Skeletal muscle satellite cell (primary cell): Measurements from ENCODE around the gene CD3D.

Experiments
- H3K27me3 ChIP-seq: 2 replicates; pipeline ENCODE4 v1.7.0; 2013; ENCODE audit warnings: low read length; ENCODE audit not compliant: control insufficient read depth, insufficient read depth
- H3K36me3 ChIP-seq: 2 replicates; pipeline ENCODE4 v1.7.0; 2013; ENCODE audit warnings: mild to moderate bottlenecking, control low read depth, low read length; ENCODE audit not compliant: insufficient read depth
- H3K4me1 ChIP-seq: 2 replicates; pipeline ENCODE4 v1.7.0; 2013; ENCODE audit warnings: low read length; ENCODE audit not compliant: control insufficient read depth, insufficient read depth
- H3K4me2 ChIP-seq: 2 replicates; pipeline ENCODE4 v1.7.0; 2013; ENCODE audit warnings: mild to moderate bottlenecking, low read length
- H3K4me3 ChIP-seq: 2 replicates; pipeline ENCODE4 v1.7.0; 2013; ENCODE audit warnings: low read length
- H3K9ac ChIP-seq: 2 replicates; pipeline ENCODE4 v1.7.0; 2013; ENCODE audit warnings: mild to moderate bottlenecking, low read depth, low read length, moderate library complexity
- H3K9me3 ChIP-seq: replicated peaks from 2 replicates; pipeline ENCODE4 v1.7.0; 2013; ENCODE audit warnings: mild to moderate bottlenecking, control low read depth, low read length

Gene CD3D

GRCh38 chr11:118334745-118335144 is 7.8 kb downstream of the CD3D start:
- Histone ChIP-seq H3K36me3 (no peaks in the 10 kb centered on the region), H3K9me3 (no peaks in the 10 kb centered on the region), H3K9ac (no peak overlapping the region), H3K4me2 (no peak overlapping the region), H3K4me1 (no peaks in the 10 kb centered on the region), H3K4me3 (no peak overlapping the region), H3K27me3 (peaks cover 10% of the 10 kb centered on the region)

- H3K4me3 ChIP-seq: no peak overlapping the region
- no peak overlapping the region for H3K4me2 ChIP-seq
- no peaks in the 10 kb centered on the region for H3K4me1 ChIP-seq
- no peaks in the 10 kb centered on the region for H3K9me3 ChIP-seq
- H3K9ac ChIP-seq: no peak overlapping the region
- no peaks in the 10 kb centered on the region for H3K36me3 ChIP-seq
- H3K27me3 ChIP-seq: peaks cover 5% of the 10 kb centered on the region
Observed at GRCh38 chr11:118328745-118329144, 13.8 kb downstream of the CD3D start.

GRCh38 chr11:118325283-118325682 is 17.2 kb downstream of the CD3D start:
- H3K9me3 ChIP-seq: no peaks in the 10 kb centered on the region
- no peak overlapping the region for H3K9ac ChIP-seq
- H3K4me2 ChIP-seq: no peak overlapping the region
- H3K4me1 ChIP-seq: no peaks in the 10 kb centered on the region
- no peak overlapping the region for H3K4me3 ChIP-seq
- H3K27me3 ChIP-seq: peaks cover 5% of the 10 kb centered on the region
- H3K36me3 ChIP-seq: no peaks in the 10 kb centered on the region

- no peaks in the 10 kb centered on the region for H3K4me1 ChIP-seq
- no peaks in the 10 kb centered on the region for H3K36me3 ChIP-seq
- H3K27me3 ChIP-seq: peaks cover 5% of the 10 kb centered on the region
- no peak overlapping the region for H3K4me2 ChIP-seq
- H3K9me3 ChIP-seq: no peaks in the 10 kb centered on the region
- H3K9ac ChIP-seq: no peak overlapping the region
- no peak overlapping the region for H3K4me3 ChIP-seq
Observed at GRCh38 chr11:118322721-118323120, 19.8 kb downstream of the CD3D start.

- Histone ChIP-seq H3K4me3 (no peak overlapping the region), H3K27me3 (peaks cover 5% of the 10 kb centered on the region), H3K4me1 (peaks cover 4% of the 10 kb centered on the region), H3K4me2 (no peak overlapping the region), H3K9ac (no peak overlapping the region), H3K9me3 (no peaks in the 10 kb centered on the region), H3K36me3 (no peaks in the 10 kb centered on the region)
Observed at GRCh38 chr11:118321386-118322082, 21.0 kb downstream of the CD3D start.

- H3K27me3 ChIP-seq: peaks cover 5% of the 10 kb centered on the region
- no peak overlapping the region for H3K4me2 ChIP-seq
- no peaks in the 10 kb centered on the region for H3K36me3 ChIP-seq
- H3K4me1 ChIP-seq: peaks cover 7% of the 10 kb centered on the region
- no peaks in the 10 kb centered on the region for H3K9me3 ChIP-seq
- no peak overlapping the region for H3K4me3 ChIP-seq
- H3K9ac ChIP-seq: no peak overlapping the region
Observed at GRCh38 chr11:118320515-118320914, 22.0 kb downstream of the CD3D start.

- H3K4me1 ChIP-seq: peaks cover 7% of the 10 kb centered on the region
- H3K36me3 ChIP-seq: no peaks in the 10 kb centered on the region
- H3K4me2 ChIP-seq: no peak overlapping the region
- no peaks in the 10 kb centered on the region for H3K9me3 ChIP-seq
- H3K9ac ChIP-seq: no peak overlapping the region
- H3K27me3 ChIP-seq: peaks cover 14% of the 10 kb centered on the region
- H3K4me3 ChIP-seq: no peak overlapping the region
Observed at GRCh38 chr11:118319337-118319707, 23.2 kb downstream of the CD3D start.

GRCh38 chr11:118318581-118319336 is 23.7 kb downstream of the CD3D start:
- Histone ChIP-seq H3K4me2 (no peak overlapping the region), H3K27me3 (peaks cover 19% of the 10 kb centered on the region), H3K4me1 (peaks cover 7% of the 10 kb centered on the region), H3K9me3 (no peaks in the 10 kb centered on the region), H3K36me3 (no peaks in the 10 kb centered on the region), H3K9ac (no peak overlapping the region), H3K4me3 (no peak overlapping the region)

- Histone ChIP-seq H3K27me3 (peaks cover 19% of the 10 kb centered on the region), H3K4me1 (peaks cover 7% of the 10 kb centered on the region), H3K9ac (no peak overlapping the region), H3K4me3 (no peak overlapping the region), H3K36me3 (no peaks in the 10 kb centered on the region), H3K4me2 (no peak overlapping the region), H3K9me3 (no peaks in the 10 kb centered on the region)
Observed at GRCh38 chr11:118318124-118318523, 24.4 kb downstream of the CD3D start.

GRCh38 chr11:118314988-118315411 is 27.5 kb downstream of the CD3D start:
- no peak overlapping the region for H3K4me2 ChIP-seq
- no peak overlapping the region for H3K4me3 ChIP-seq
- H3K9me3 ChIP-seq: no peaks in the 10 kb centered on the region
- H3K9ac ChIP-seq: no peak overlapping the region
- H3K36me3 ChIP-seq: no peaks in the 10 kb centered on the region
- peaks cover 7% of the 10 kb centered on the region for H3K4me1 ChIP-seq
- peaks cover 27% of the 10 kb centered on the region for H3K27me3 ChIP-seq

GRCh38 chr11:118313242-118313641 is 29.3 kb downstream of the CD3D start:
- Histone ChIP-seq H3K27me3 (peaks cover 26% of the 10 kb centered on the region), H3K4me1 (peaks cover 7% of the 10 kb centered on the region), H3K9me3 (no peaks in the 10 kb centered on the region), H3K36me3 (no peaks in the 10 kb centered on the region), H3K4me3 (no peak overlapping the region), H3K9ac (no peak overlapping the region), H3K4me2 (no peak overlapping the region)

GRCh38 chr11:118312328-118312727 is 30.2 kb downstream of the CD3D start:
- Histone ChIP-seq H3K27me3 (peaks cover 26% of the 10 kb centered on the region), H3K36me3 (no peaks in the 10 kb centered on the region), H3K9ac (no peak overlapping the region), H3K4me1 (peaks cover 7% of the 10 kb centered on the region), H3K4me2 (no peak overlapping the region), H3K9me3 (no peaks in the 10 kb centered on the region), H3K4me3 (no peak overlapping the region)
